Omental fat pad (tissue), 4 donors: ENCODE results near the gene SIM2. TPM values are rescaled to one million over a fixed set of nuclear protein-coding genes. Genes with fewer than 3 reads are reported as not detected.

Experiments
- ATAC-seq: fragments of 150-250 bp; one replicate; pipeline ENCODE4 v1.9.1; 2016; ENCODE audit warnings: mild to moderate bottlenecking, moderate library complexity; ENCODE audit not compliant: low FRiP score
- DNase-seq: peaks from one replicate; pipeline ENCODE4 v3.0.0-alpha.2; 2019; ENCODE audit warnings: low spot score
- total RNA-seq, 4 donors: library from RNA; depleted of rRNA; stranded (reverse); fragments of >200 nt; gene quantifications; one replicate each; pipeline ENCODE4 v1.1.0, GENCODE V29; 2016
- TF ChIP-seq, protein P1 (sequence below), 3 donors: fragments of 450-650 bp; IDR thresholded peaks; one replicate each; pipeline ENCODE4 v1.5.1; 2016 to 2017; ENCODE audit warnings: antibody characterized with exemption in 3 of 3, mild to moderate bottlenecking in 3 of 3, moderate library complexity in 2 of 3

Gene SIM2
- total RNA-seq, 4 donors from 2014 or later = 3.2 TPM; not detected in 3

DNA sequence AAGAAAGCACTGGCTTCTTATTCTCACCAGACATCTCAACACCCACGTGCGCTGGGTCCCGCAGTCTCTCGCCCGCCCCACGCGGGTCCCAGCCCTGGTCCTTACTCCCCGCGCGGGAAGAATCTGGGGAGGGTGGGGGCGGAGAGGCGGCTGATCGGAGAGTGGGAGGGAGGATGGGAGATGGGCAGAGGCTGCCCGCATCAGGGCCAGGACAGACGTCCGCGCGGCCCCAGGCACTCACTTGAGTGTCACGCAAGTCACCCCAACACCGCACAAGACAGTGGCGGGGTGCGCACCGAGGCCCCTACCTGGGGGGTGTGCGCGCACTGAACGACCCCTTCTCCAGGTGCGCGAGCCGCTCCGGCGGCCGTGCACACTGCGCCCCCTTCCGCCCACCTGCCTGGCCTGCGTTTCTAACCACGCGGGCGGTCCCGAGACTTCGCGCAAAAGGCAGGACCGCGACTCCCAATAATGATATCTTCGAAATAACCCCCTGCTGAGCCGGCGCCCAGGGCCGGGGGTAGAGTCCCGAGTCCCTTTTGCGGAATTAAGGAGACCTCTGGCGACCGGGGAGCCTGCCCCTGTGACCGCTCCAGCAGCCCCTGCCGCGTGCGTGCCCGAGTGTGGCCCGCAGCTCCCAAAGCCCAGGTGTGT, 6.0 kb upstream of the SIM2 start:
- TF ChIP-seq, protein P1, sequence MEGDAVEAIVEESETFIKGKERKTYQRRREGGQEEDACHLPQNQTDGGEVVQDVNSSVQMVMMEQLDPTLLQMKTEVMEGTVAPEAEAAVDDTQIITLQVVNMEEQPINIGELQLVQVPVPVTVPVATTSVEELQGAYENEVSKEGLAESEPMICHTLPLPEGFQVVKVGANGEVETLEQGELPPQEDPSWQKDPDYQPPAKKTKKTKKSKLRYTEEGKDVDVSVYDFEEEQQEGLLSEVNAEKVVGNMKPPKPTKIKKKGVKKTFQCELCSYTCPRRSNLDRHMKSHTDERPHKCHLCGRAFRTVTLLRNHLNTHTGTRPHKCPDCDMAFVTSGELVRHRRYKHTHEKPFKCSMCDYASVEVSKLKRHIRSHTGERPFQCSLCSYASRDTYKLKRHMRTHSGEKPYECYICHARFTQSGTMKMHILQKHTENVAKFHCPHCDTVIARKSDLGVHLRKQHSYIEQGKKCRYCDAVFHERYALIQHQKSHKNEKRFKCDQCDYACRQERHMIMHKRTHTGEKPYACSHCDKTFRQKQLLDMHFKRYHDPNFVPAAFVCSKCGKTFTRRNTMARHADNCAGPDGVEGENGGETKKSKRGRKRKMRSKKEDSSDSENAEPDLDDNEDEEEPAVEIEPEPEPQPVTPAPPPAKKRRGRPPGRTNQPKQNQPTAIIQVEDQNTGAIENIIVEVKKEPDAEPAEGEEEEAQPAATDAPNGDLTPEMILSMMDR (IDR thresholded peaks at IDR 0.05) = no peak
- ATAC-seq = no peak
- DNase-seq = no peak

DNA sequence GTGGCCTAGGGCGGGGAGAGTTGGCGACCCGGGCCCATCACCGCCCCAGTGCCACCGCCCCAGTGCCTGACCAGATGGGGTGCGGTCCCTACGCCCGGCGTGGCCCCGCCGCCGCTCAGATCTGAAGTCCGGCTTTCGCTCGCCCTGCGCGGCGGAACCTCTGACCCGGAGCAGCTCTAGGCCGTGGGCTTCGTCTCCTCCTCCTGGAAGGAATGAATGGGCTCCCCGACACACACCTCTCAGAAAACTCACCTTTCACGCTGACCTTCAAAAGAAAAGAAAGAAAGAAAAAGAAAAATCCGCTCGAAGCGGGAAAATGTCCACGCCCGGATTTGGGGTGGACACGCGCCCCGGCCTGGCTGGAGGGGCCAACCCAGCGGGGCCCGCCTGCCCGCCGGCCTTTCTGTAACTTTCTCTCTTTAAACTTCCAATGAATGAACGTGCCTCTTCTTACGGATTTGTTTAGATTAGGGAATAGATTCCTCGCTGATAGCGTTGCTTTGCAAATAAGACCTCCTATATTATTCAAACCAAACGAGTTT, 5.4 kb upstream of the SIM2 start:
- ATAC-seq (no peak), DNase-seq (no peak)
- TF ChIP-seq, protein P1 (IDR thresholded peaks at IDR 0.05) = no peak

DNA sequence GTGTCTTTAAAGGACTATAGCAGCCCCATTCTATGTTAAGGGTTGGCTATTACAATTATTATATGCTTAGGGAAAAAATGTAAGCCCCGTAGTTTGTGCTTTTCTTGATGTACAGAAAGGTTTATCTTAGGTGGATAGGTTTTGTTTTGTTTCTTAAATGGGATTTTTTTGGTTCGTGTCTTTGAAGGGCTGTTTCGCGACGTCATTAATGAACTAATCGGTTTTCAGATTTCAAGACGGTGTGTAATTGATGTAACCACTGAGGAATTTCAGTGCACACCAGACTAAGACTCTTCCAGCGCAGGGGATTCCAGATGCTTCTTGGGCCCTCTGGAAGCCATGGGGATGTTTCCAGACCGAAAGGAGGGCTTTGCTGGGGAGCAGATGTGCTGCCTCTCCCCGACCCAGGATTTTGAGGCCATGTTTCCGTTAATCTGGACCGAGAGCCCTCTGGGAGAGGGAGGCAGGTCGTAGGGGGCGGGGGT, 4.8 kb upstream of the SIM2 start:
- ATAC-seq = no peak
- TF ChIP-seq, protein P1 (IDR thresholded peaks at IDR 0.05) = no peak

DNA sequence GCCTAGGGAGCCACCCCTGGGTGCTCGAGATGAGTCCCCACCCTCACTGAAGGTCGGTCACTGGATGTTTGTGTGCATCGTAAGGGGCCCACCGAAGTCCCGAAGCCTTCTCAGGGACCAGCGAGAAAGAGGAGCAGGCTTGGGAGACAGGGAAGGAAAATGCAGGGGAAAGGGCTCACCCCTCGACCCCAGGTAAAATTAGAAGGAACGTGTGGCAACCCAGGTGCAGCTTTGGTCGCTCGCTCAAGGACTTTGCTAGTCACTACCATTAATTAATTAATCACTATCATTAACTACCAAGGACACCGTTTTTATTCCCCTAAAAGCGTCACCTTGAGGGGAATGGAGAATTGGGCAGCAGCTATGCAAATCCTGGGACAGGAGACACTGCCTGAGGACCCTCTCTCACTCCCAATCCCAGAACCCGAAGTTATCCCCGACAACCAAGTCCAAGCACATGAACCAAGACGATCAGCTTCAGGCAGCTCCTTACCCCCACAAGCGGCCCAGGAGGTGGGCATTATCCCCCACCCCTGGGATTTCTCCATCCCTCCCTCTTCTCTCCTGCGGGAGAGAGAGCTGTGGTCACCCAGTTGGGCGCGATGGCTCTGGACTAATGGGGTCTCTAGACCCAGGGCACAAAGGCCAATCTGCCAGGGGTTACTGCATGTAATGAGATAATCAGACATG, 4.2 kb upstream of the SIM2 start:
- TF ChIP-seq, protein P1 (IDR thresholded peaks at IDR 0.05) = no peak
- ATAC-seq (no peak), DNase-seq (no peak)

More for the DNA sequence above, 4.8 kb upstream of the SIM2 start:
- no peak for DNase-seq

DNA sequence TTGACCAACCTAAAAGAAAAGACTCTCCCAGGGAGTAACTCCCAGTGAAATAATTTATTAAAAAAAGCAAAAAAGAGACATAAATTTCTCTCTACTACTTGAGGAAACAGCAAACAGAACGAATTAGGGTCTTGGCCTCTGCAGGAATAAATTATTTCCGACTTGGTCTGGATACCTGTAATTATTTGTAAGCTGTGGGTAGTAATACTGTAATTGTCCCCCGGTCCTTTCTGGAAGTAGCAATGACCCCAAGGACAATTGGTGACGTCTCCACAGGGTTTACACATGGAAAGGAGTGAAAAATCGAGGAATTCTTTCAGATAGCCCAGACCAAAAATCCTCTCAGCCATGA, 3.7 kb upstream of the SIM2 start:
- TF ChIP-seq, protein P1 (IDR thresholded peaks at IDR 0.05) = no peak
- no peak for ATAC-seq
- no peak for DNase-seq

DNA sequence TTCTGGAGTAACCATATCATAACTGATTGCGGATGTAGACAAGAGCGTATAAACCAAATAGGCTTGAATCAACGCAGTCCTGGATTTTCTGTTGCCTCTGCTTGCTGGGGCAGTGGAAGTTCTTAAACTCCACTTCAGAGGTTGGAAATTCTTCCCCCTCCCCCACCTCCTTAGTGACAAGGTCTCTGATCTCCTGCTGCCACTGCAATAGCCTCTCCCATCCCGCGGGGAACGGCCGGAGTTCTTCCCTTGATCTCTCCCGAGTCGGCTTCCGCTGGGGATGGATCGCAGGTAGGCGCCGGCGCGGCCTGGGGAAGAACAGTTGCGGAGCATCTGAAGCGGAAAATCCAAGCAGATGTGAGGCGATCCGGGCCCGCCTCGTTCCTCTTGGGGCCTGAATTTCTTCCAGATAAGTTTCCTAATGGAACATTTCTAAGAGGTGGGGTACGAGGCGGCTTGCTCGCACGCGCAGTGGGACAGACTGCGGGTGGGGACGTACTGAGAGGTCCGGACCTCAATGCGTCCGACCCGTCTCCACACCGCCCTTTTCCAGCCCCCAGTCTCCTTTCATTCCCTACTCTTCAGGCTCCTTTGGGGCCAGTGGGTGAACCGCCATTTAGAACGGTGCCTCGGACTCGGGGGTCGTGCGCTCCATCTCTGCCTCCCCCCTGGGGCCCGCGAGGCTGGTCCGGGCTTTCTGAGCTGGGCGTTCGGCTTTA, 3.1 kb upstream of the SIM2 start:
- DNase-seq (no peak), ATAC-seq (no peak)
- TF ChIP-seq, protein P1 (IDR thresholded peaks at IDR 0.05) = no peak
